Endothelial cell of umbilical vein (primary cell): Measurements from ENCODE around the gene ACLY. TPM values are rescaled to one million over a fixed set of nuclear protein-coding genes. Genes with fewer than 3 reads are reported as not detected.

ENCODE experiments used
- BruUV-seq: library from RNA; stranded (reverse); fragments of 400-500 nt; replicated peaks from 2 replicates; lab custom pipeline; 2021; lab: Mats Ljungman, UMichigan
- CTCF ChIA-PET: fragments of 300-600, 350-600 bp; sonication (Branson Sonifier 250); formaldehyde crosslinking; loops from one replicate; lab custom pipeline; 2021; ENCODE audit warnings: antibody characterized with exemption, inconsistent platforms; lab: Charles Lee
- POLR2A ChIA-PET: fragments of 300-600, 350-600 bp; sonication (Branson Sonifier 250); formaldehyde crosslinking; loops from one replicate; lab custom pipeline; 2021; ENCODE audit warnings: antibody characterized with exemption, inconsistent platforms; lab: Charles Lee
- DNase-seq: peaks from one replicate; pipeline ENCODE4 v3.0.0-alpha.2; 2011; ENCODE audit warnings: low read depth, low spot score
- FAIRE-seq: peaks from 2 replicates; lab custom pipeline; 2011; peaks lifted over from hg19 to GRCh38; lab: Jason Lieb, UNC
- H2AFZ ChIP-seq: 2 replicates; pipeline ENCODE4 v1.6.0; 2012; ENCODE audit warnings: low read depth, low read length, control low read depth, inconsistent platforms
- H3K27ac ChIP-seq: 2 replicates; pipeline ENCODE4 v1.5.1; 2011; ENCODE audit warnings: low read depth, mild to moderate bottlenecking, control low read depth, low read length, moderate library complexity; ENCODE audit not compliant: insufficient read depth
- H3K27me3 ChIP-seq, 2 experiments: 2 replicates each; pipeline versions ENCODE4 v1.6.0 to v1.6.1; 2011; ENCODE audit warnings: low read length in 2 of 2, mixed read lengths in 1 of 2; ENCODE audit not compliant: control insufficient read depth in 2 of 2, insufficient read depth in 2 of 2
- H3K36me3 ChIP-seq, 2 experiments: 2 replicates in 1 of 2; 3 replicates in 1 of 2; pipeline ENCODE4 v1.5.1; 2011; ENCODE audit warnings: low read length in 2 of 2, mild to moderate bottlenecking in 1 of 2, moderate library complexity in 1 of 2; ENCODE audit not compliant: control insufficient read depth in 2 of 2, insufficient read depth in 2 of 2; ENCODE audit errors: extremely low read depth in 1 of 2
- H3K4me1 ChIP-seq: 3 replicates; pipeline ENCODE4 v1.5.1; 2011; ENCODE audit warnings: mild to moderate bottlenecking, low read length; ENCODE audit not compliant: control insufficient read depth, insufficient read depth; ENCODE audit errors: extremely low read depth
- H3K4me2 ChIP-seq: 2 replicates; pipeline ENCODE4 v1.6.1; 2011; ENCODE audit warnings: low read length, control low read depth, mixed read lengths; ENCODE audit not compliant: insufficient read depth
- H3K4me3 ChIP-seq, 3 experiments: fragments of 200-600 bp in 1 of 3; sonication (generic), shearing (Covaris generic) in 1 of 3; replicated peaks in 1 of 3; 2 replicates each; pipeline ENCODE4 v1.5.1; 2011 to 2016; ENCODE audit warnings: control low read depth in 3 of 3, low read length in 3 of 3, mild to moderate bottlenecking in 2 of 3, inconsistent platforms in 1 of 3, low read depth in 1 of 3, moderate library complexity in 1 of 3; ENCODE audit not compliant: insufficient read depth in 1 of 3
- H3K79me2 ChIP-seq: 2 replicates; pipeline ENCODE4 v1.6.0; 2012; ENCODE audit warnings: low read length, inconsistent platforms; ENCODE audit not compliant: control insufficient read depth, insufficient read depth
- H3K9ac ChIP-seq: replicated peaks from 2 replicates; pipeline ENCODE3; 2011; ENCODE audit warnings: low read length, control low read depth; ENCODE audit not compliant: insufficient read depth; ENCODE audit errors: extremely low read depth
- H3K9me1 ChIP-seq: replicated peaks from 3 replicates; pipeline ENCODE4 v1.6.0; 2011; ENCODE audit warnings: mild to moderate bottlenecking, low read length; ENCODE audit not compliant: control insufficient read depth, insufficient read depth; ENCODE audit errors: extremely low read depth
- H3K9me3 ChIP-seq: replicated peaks from 2 replicates; pipeline ENCODE4 v1.5.1; 2012; ENCODE audit warnings: low read length, inconsistent platforms; ENCODE audit not compliant: control insufficient read depth, insufficient read depth
- H4K20me1 ChIP-seq: replicated peaks from 2 replicates; pipeline ENCODE3; 2011; ENCODE audit warnings: mild to moderate bottlenecking, low read length; ENCODE audit not compliant: control insufficient read depth, insufficient read depth; ENCODE audit errors: extremely low read depth
- CTCF ChIP-seq, 2 donors: IDR thresholded peaks; 1 replicate in 1 of 2; 2 replicates in 1 of 2; pipeline ENCODE4 v1.5.1; 2011; ENCODE audit warnings: low read length in 2 of 2, mild to moderate bottlenecking in 2 of 2, moderate library complexity in 2 of 2, control low read depth in 1 of 2, inconsistent platforms in 1 of 2, low read depth in 1 of 2; ENCODE audit not compliant: insufficient read depth in 1 of 2; ENCODE audit errors: extremely low read depth in 1 of 2
- EZH2 ChIP-seq: IDR thresholded peaks from 2 replicates; pipeline ENCODE4 v1.6.1; 2012; ENCODE audit warnings: borderline replicate concordance, low read depth, mild to moderate bottlenecking, moderate library complexity, low read length, inconsistent platforms; ENCODE audit not compliant: severe bottlenecking
- FOS ChIP-seq: IDR thresholded peaks from 2 replicates; pipeline ENCODE4 v1.6.1; 2011; ENCODE audit warnings: mild to moderate bottlenecking, low read length, moderate library complexity, borderline replicate concordance; ENCODE audit not compliant: insufficient read depth
- GATA2 ChIP-seq: IDR thresholded peaks from 2 replicates; pipeline ENCODE4 v1.7.0; 2011; ENCODE audit warnings: low read depth, mild to moderate bottlenecking, moderate library complexity, mixed read lengths, low read length; ENCODE audit not compliant: insufficient read length, insufficient read depth
- JUN ChIP-seq: IDR thresholded peaks from 2 replicates; pipeline ENCODE4 v1.6.1; 2011; ENCODE audit warnings: borderline replicate concordance, low read depth; ENCODE audit not compliant: insufficient read length, insufficient read depth
- MYC ChIP-seq: IDR thresholded peaks from one replicate; pipeline ENCODE4 v1.6.1; 2011; ENCODE audit warnings: mild to moderate bottlenecking, low read depth, low read length
- POLR2A ChIP-seq: IDR thresholded peaks from 2 replicates; pipeline ENCODE4 v1.6.1; 2012; ENCODE audit warnings: low read depth, mild to moderate bottlenecking, control low read depth, low read length
- POLR2AphosphoS5 ChIP-seq: IDR thresholded peaks from 2 replicates; pipeline ENCODE4 v1.6.1; 2012; ENCODE audit warnings: low read depth, mild to moderate bottlenecking, control low read depth, low read length, moderate library complexity; ENCODE audit not compliant: insufficient read depth
- dilution Hi-C: fragments of 300-500 bp; cut with MboI; formaldehyde crosslinking; loops from one replicate; pipeline ENCODE4 v1.15.0; 2019; ENCODE audit warnings: low sequenced_read_pairs; ENCODE audit not compliant: extremely low pct_ligation_motif_present
- intact Hi-C: fragments of 100-400 bp; cut with micrococcal nuclease; formaldehyde crosslinking; loops from one replicate; pipeline ENCODE4 v1.10.0; 2022
- polyA plus RNA-seq, 4 experiments: library from polyadenylated mRNA; depleted of rRNA in 3 of 4; stranded (reverse) in 3 of 4; unstranded in 1 of 4; fragments of >200 nt; gene quantifications; 2 replicates each; pipeline versions ENCODE4 v1.2.1 to v1.2.3, GENCODE V29; 2011 to 2012; ENCODE audit warnings: missing spikeins in 1 of 4
- total RNA-seq: library from RNA; stranded (reverse); gene quantifications from 2 replicates; pipeline ENCODE4 v1.2.3, GENCODE V29; 2021
- TF ChIP-seq, protein P1 (sequence below): IDR thresholded peaks from 2 replicates; pipeline ENCODE4 v1.6.1; 2011; ENCODE audit not compliant: insufficient read depth, insufficient read length

The ACLY gene
- total and polyA plus RNA-seq, 2 donors (not counting 3 experiments of a cell fraction or from before 2014, with no cell fraction given): 174 to 324 TPM

- intact Hi-C loops: no loop called here
- CTCF ChIA-PET: interaction anchor here (1.4 kb wide), 1 partner anchor 9 kb away, joined by 9 read pairs; the partner anchor contains the start of gene ODAD4
- no TSS peak for BruUV-seq
- FAIRE-seq (no peak), DNase-seq (no peak)
- Histone ChIP-seq H2AFZ (no peak overlapping the region), H3K9me1 (no peaks in the 10 kb centered on the region), H3K27me3 (peaks cover 0 to 2% of the 10 kb centered on the region in 2 experiments), H3K9me3 (no peaks in the 10 kb centered on the region), H3K79me2 (no peaks in the 10 kb centered on the region), H3K27ac (no peak overlapping the region), H4K20me1 (no peaks in the 10 kb centered on the region), H3K4me3 (no peak overlapping the region), H3K4me1 (no peaks in the 10 kb centered on the region), H3K36me3 (no peaks in the 10 kb centered on the region), H3K4me2 (no peak overlapping the region), H3K9ac (no peak overlapping the region)
- dilution Hi-C loops: no loop called here
- POLR2A ChIA-PET: interaction anchor here (1.0 kb wide), 1 partner anchor 27 kb away, joined by 3 read pairs; the partner anchor contains the start of gene CNP
- TF ChIP-seq GATA2 (no peak), MYC (no peak), CTCF (IDR thresholded peaks at IDR 0.05; ENCODE audit: extremely low read depth in 1 of 2, insufficient read depth in 1 of 2, low read depth in 1 of 2, low read length in 2 of 2) (no peak), FOS (no peak), JUN (no peak), POLR2AphosphoS5 (no peak), POLR2A (no peak), EZH2 (no peak)
- TF ChIP-seq, protein P1, sequence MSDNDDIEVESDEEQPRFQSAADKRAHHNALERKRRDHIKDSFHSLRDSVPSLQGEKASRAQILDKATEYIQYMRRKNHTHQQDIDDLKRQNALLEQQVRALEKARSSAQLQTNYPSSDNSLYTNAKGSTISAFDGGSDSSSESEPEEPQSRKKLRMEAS: no peak
Measured at GRCh38 chr17:41939693-41940090, 20.9 kb upstream of the ACLY start.
